GM23338 (cell line): ENCODE results near the gene SIK2.

Experiments
- CREB1 ChIP-seq: fragments of 250-450 bp; sonication (Bioruptor Pico); IDR thresholded peaks from 2 replicates; pipeline ENCODE4 v1.5.0; 2020; ENCODE audit warnings: low read depth, mild to moderate bottlenecking, moderate library complexity
- ETS1 ChIP-seq: IDR thresholded peaks from 2 replicates; pipeline ENCODE4 v1.6.1; 2016; ENCODE audit warnings: antibody characterized with exemption
- EZH2 ChIP-seq: fragments of 200-600 bp; sonication (generic); IDR thresholded peaks from one replicate; pipeline ENCODE4 v1.8.0; 2017; ENCODE audit warnings: antibody characterized with exemption, mild to moderate bottlenecking, low read depth; ENCODE audit not compliant: unreplicated experiment
- EZH2phosphoT487 ChIP-seq: fragments of 200-600 bp; sonication (generic); IDR thresholded peaks from one replicate; pipeline ENCODE4 v1.8.1; 2018; ENCODE audit warnings: antibody characterized with exemption; ENCODE audit not compliant: unreplicated experiment
- JUNB ChIP-seq: IDR thresholded peaks from one replicate; pipeline ENCODE4 v1.6.1; 2016; ENCODE audit warnings: antibody characterized with exemption; ENCODE audit not compliant: unreplicated experiment
- POLR2AphosphoS5 ChIP-seq: IDR thresholded peaks from 2 replicates; pipeline ENCODE4 v1.6.1; 2016; ENCODE audit warnings: antibody characterized with exemption, low read depth
- REST ChIP-seq: IDR thresholded peaks from one replicate; pipeline ENCODE4 v1.6.1; 2018; ENCODE audit warnings: antibody characterized with exemption; ENCODE audit not compliant: unreplicated experiment
- ZNF114 ChIP-seq: fragments of 250-450 bp; sonication (Bioruptor Pico); IDR thresholded peaks from 2 replicates; pipeline ENCODE4 v1.5.0; 2020; ENCODE audit warnings: mild to moderate bottlenecking, moderate library complexity
- ZNF462 ChIP-seq: fragments of 250-450 bp; sonication (Bioruptor Pico); IDR thresholded peaks from 2 replicates; pipeline ENCODE4 v1.5.0; 2020; ENCODE audit warnings: mild to moderate bottlenecking, moderate library complexity
- TF ChIP-seq, protein P1 (sequence below), 2 experiments: fragments of 200-600 bp in 1 of 2; sonication (generic) in 1 of 2; conservative IDR thresholded peaks; 2 replicates each; pipeline versions ENCODE4 v1.5.1 to v1.6.1; 2016 to 2017; ENCODE audit warnings: antibody characterized with exemption in 2 of 2, low read depth in 2 of 2, mild to moderate bottlenecking in 2 of 2, moderate library complexity in 1 of 2

- TF ChIP-seq, protein P1, sequence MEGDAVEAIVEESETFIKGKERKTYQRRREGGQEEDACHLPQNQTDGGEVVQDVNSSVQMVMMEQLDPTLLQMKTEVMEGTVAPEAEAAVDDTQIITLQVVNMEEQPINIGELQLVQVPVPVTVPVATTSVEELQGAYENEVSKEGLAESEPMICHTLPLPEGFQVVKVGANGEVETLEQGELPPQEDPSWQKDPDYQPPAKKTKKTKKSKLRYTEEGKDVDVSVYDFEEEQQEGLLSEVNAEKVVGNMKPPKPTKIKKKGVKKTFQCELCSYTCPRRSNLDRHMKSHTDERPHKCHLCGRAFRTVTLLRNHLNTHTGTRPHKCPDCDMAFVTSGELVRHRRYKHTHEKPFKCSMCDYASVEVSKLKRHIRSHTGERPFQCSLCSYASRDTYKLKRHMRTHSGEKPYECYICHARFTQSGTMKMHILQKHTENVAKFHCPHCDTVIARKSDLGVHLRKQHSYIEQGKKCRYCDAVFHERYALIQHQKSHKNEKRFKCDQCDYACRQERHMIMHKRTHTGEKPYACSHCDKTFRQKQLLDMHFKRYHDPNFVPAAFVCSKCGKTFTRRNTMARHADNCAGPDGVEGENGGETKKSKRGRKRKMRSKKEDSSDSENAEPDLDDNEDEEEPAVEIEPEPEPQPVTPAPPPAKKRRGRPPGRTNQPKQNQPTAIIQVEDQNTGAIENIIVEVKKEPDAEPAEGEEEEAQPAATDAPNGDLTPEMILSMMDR (conservative IDR thresholded peaks at IDR 0.05; ENCODE audit: low read depth in 2 of 2), result no peak
- no peak for TF ChIP-seq EZH2
- no peak for TF ChIP-seq POLR2AphosphoS5
- TF ChIP-seq JUNB, result no peak
- no peak for TF ChIP-seq EZH2phosphoT487
- TF ChIP-seq REST, result no peak
- no peak for TF ChIP-seq CREB1 (CRISPR knock-in tag)
- no peak for TF ChIP-seq ETS1
- TF ChIP-seq ZNF114 (CRISPR knock-in tag), result no peak
- TF ChIP-seq ZNF462 (CRISPR knock-in tag), result no peak
Observed at GRCh38 chr11:111603611-111604130, 1.4 kb downstream of the SIK2 start.
